CD14-positive monocyte (primary cell): Measurements from ENCODE around the gene TJP1. TPM values are rescaled to one million over a fixed set of nuclear protein-coding genes. Genes with fewer than 3 reads are reported as not detected.

Experiments
- DNase-seq, 3 donors: peaks; one replicate each; pipeline ENCODE4 v3.0.0-alpha.2; 2011 to 2022
- H2AFZ ChIP-seq: 2 replicates; pipeline ENCODE4 v1.6.0; 2012; ENCODE audit warnings: mild to moderate bottlenecking, low read depth, low read length, inconsistent platforms; ENCODE audit not compliant: insufficient read depth, poor library complexity, severe bottlenecking
- H3K27ac ChIP-seq, 2 donors: 1 replicate in 1 of 2; 2 replicates in 1 of 2; pipeline ENCODE4 v1.5.1; 2012 to 2013; ENCODE audit warnings: low read length in 2 of 2, control low read depth in 1 of 2, inconsistent platforms in 1 of 2, low read depth in 1 of 2, mild to moderate bottlenecking in 1 of 2
- H3K27me3 ChIP-seq, 2 donors: one replicate each; pipeline versions ENCODE4 v1.6.0 to v1.6.1; 2011 to 2013; ENCODE audit warnings: low read length in 2 of 2; ENCODE audit not compliant: control insufficient read depth in 2 of 2, insufficient read depth in 2 of 2
- H3K36me3 ChIP-seq, 2 donors: replicated peaks in 1 of 2; 1 replicate in 1 of 2; 2 replicates in 1 of 2; pipeline versions ENCODE4 v1.5.1 to v1.6.1; 2012 to 2013; ENCODE audit warnings: low read length in 2 of 2, control low read depth in 1 of 2, inconsistent platforms in 1 of 2, mild to moderate bottlenecking in 1 of 2; ENCODE audit not compliant: insufficient read depth in 2 of 2, control insufficient read depth in 1 of 2
- H3K4me1 ChIP-seq, 2 donors: 1 replicate in 1 of 2; 2 replicates in 1 of 2; pipeline versions ENCODE4 v1.5.1 to v1.6.1; 2012 to 2013; ENCODE audit warnings: low read length in 2 of 2, control low read depth in 1 of 2, inconsistent platforms in 1 of 2, mild to moderate bottlenecking in 1 of 2, moderate library complexity in 1 of 2; ENCODE audit not compliant: insufficient read depth in 2 of 2, control insufficient read depth in 1 of 2
- H3K4me2 ChIP-seq: replicated peaks from 2 replicates; pipeline ENCODE3; 2012; ENCODE audit warnings: low read length, moderate library complexity, mild to moderate bottlenecking; ENCODE audit not compliant: poor library complexity, severe bottlenecking; ENCODE audit errors: extremely low read depth
- H3K4me3 ChIP-seq, 3 experiments: fragments of 200-600 bp in 1 of 3; sonication (generic) in 1 of 3; replicated peaks in 1 of 3; 1 replicate in 2 of 3; 2 replicates in 1 of 3; pipeline ENCODE4 v1.5.1; 2011 to 2013; ENCODE audit warnings: low read length in 3 of 3, mild to moderate bottlenecking in 3 of 3, control low read depth in 2 of 3, low read depth in 2 of 3, inconsistent platforms in 1 of 3, moderate library complexity in 1 of 3
- H3K79me2 ChIP-seq: 2 replicates; pipeline ENCODE4 v1.6.0; 2012; ENCODE audit warnings: mild to moderate bottlenecking, control low read depth, inconsistent platforms, low read length, moderate library complexity; ENCODE audit not compliant: insufficient read depth
- H3K9ac ChIP-seq: 2 replicates; pipeline ENCODE4 v1.6.0; 2017; ENCODE audit warnings: low read length, mild to moderate bottlenecking; ENCODE audit not compliant: insufficient read depth, poor library complexity, severe bottlenecking
- H3K9me3 ChIP-seq, 2 donors: replicated peaks in 1 of 2; 1 replicate in 1 of 2; 2 replicates in 1 of 2; pipeline versions ENCODE4 v1.5.1 to v1.6.1; 2012 to 2013; ENCODE audit warnings: low read length in 2 of 2, control low read depth in 1 of 2; ENCODE audit not compliant: control insufficient read depth in 1 of 2, insufficient read depth in 1 of 2
- H4K20me1 ChIP-seq: 2 replicates; pipeline ENCODE4 v1.6.0; 2012; ENCODE audit warnings: mild to moderate bottlenecking, low read length, control low read depth, moderate library complexity; ENCODE audit not compliant: insufficient read depth
- H3K27ac Mint-ChIP-seq, 7 donors: one replicate each; pipeline ENCODE4 v1.8.0; 2020; ENCODE audit warnings: mild to moderate bottlenecking in 7 of 7, mixed read lengths in 7 of 7, moderate library complexity in 6 of 7, inconsistent platforms in 2 of 7
- H3K27me3 Mint-ChIP-seq, 3 donors: one replicate each; pipeline ENCODE4 v1.8.0; 2021 to 2022; ENCODE audit warnings: low read depth in 3 of 3, mild to moderate bottlenecking in 3 of 3, mixed read lengths in 3 of 3, moderate library complexity in 3 of 3, inconsistent platforms in 1 of 3
- H3K36me3 Mint-ChIP-seq, 2 donors: one replicate each; pipeline ENCODE4 v1.8.0; 2020; ENCODE audit warnings: mixed read lengths in 2 of 2, inconsistent platforms in 1 of 2, mild to moderate bottlenecking in 1 of 2
- H3K4me1 Mint-ChIP-seq: one replicate; pipeline ENCODE4 v1.8.0; 2020; ENCODE audit warnings: mild to moderate bottlenecking, mixed read lengths
- H3K4me3 Mint-ChIP-seq, 2 donors: one replicate each; pipeline ENCODE4 v1.8.0; 2020; ENCODE audit warnings: mild to moderate bottlenecking in 2 of 2, mixed read lengths in 2 of 2, moderate library complexity in 1 of 2
- H3K9me3 Mint-ChIP-seq, 7 donors: one replicate each; pipeline ENCODE4 v1.8.0; 2020 to 2022; ENCODE audit warnings: mixed read lengths in 7 of 7, mild to moderate bottlenecking in 6 of 7, moderate library complexity in 6 of 7, inconsistent platforms in 2 of 7
- WGBS: methylation state at CpG from one replicate; pipeline ENCODE4 v1.1.5; 2013; ENCODE audit warnings: missing lambda C conversion rate; ENCODE audit not compliant: insufficient coverage; 5-methylcytosine and 5-hydroxymethylcytosine counted together
- intact Hi-C, 2 donors: fragments of 100-400 bp; cut with micrococcal nuclease; formaldehyde crosslinking; loops; one replicate each; pipeline versions ENCODE4 v1.15.0 to v1.15.1; 2023
- polyA plus RNA-seq, 3 donors: library from polyadenylated mRNA; depleted of rRNA in 1 of 3; unstranded in 2 of 3; stranded (reverse) in 1 of 3; fragments of 300-500 nt in 2 of 3; fragments of >200 nt in 1 of 3; fragmentation: Illumina TruSeq in 2 of 3; gene quantifications; 1 replicate in 2 of 3; 2 replicates in 1 of 3; pipeline ENCODE4 v1.2.3, GENCODE V29; 2012 to 2021
- TF ChIP-seq, protein P1 (sequence below): fragments of 200-600 bp; IDR thresholded peaks from one replicate; pipeline ENCODE4 v1.8.0; 2022; ENCODE audit warnings: antibody characterized with exemption, mild to moderate bottlenecking

TJP1 gene
- polyA plus RNA-seq, 3 donors, result not detected

DNA sequence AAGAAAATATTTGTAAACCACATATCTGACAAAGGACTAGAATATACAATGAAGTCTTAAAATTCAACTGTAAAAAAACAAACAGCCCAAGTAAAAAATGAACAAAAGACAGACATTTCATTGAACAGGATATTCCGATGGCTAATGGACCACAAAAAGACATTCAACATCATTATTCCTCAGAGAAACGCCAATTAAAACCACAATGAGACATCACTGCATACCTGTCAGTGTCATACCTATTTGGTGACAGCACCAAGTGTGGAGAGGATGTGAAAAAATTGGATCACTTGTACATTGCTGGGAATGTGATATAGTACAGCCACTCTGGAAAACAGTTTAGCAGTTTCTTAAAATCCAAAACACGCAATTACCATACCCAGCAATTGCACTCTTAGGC lies 29.9 kb upstream of the TJP1 start:
- intact Hi-C loops, result no loop called here
- no CpG with 5 or more reads among the region's 3 CpGs for WGBS
- H3K9ac ChIP-seq, result no peak overlapping the region
- no peak for DNase-seq
- H2AFZ ChIP-seq, result no peak overlapping the region
- no peaks in the 10 kb centered on the region for H3K27me3 ChIP-seq
- H3K36me3 Mint-ChIP-seq, result no peaks in the 10 kb centered on the region
- no peaks in the 10 kb centered on the region for H3K36me3 ChIP-seq
- H3K27ac ChIP-seq, result no peak overlapping the region
- peaks cover 2 to 19% (median 16%) of the 10 kb centered on the region in 7 donors for H3K9me3 Mint-ChIP-seq
- H3K4me3 ChIP-seq, result no peak overlapping the region
- H4K20me1 ChIP-seq, result no peaks in the 10 kb centered on the region
- no peak overlapping the region for H3K4me2 ChIP-seq
- no peaks in the 10 kb centered on the region for H3K4me1 Mint-ChIP-seq
- no peak overlapping the region for H3K27ac Mint-ChIP-seq
- H3K4me1 ChIP-seq, result no peaks in the 10 kb centered on the region
- TF ChIP-seq, protein P1, sequence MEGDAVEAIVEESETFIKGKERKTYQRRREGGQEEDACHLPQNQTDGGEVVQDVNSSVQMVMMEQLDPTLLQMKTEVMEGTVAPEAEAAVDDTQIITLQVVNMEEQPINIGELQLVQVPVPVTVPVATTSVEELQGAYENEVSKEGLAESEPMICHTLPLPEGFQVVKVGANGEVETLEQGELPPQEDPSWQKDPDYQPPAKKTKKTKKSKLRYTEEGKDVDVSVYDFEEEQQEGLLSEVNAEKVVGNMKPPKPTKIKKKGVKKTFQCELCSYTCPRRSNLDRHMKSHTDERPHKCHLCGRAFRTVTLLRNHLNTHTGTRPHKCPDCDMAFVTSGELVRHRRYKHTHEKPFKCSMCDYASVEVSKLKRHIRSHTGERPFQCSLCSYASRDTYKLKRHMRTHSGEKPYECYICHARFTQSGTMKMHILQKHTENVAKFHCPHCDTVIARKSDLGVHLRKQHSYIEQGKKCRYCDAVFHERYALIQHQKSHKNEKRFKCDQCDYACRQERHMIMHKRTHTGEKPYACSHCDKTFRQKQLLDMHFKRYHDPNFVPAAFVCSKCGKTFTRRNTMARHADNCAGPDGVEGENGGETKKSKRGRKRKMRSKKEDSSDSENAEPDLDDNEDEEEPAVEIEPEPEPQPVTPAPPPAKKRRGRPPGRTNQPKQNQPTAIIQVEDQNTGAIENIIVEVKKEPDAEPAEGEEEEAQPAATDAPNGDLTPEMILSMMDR, result no peak
- peaks cover 6 to 19% of the 10 kb centered on the region in 2 donors for H3K9me3 ChIP-seq
- H3K4me3 Mint-ChIP-seq, result no peak overlapping the region
- H3K79me2 ChIP-seq, result no peaks in the 10 kb centered on the region
- H3K27me3 Mint-ChIP-seq, result peaks cover 2 to 6% (median 3%) of the 10 kb centered on the region in 3 donors

DNA sequence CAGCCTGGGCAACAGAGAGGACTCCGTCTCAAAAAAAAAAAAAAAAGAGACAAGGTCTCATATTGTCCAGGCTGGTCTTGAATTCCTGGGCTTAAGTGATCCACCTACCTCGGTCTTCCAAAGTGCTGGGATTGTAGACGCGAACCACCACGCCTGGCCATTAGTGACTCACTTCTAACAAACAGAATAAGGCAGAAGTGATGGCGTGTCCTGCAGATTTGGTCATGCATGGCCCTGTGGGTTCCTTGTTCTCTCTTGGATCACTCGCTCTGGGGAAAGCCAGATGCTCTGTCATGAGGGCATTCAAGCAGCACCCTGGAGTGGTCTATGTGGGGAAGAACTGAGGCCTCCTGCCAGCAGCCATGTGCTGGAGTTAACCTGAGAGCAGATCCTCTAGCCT lies 27.4 kb upstream of the TJP1 start:
- TF ChIP-seq, protein P1, result no peak
- no peak overlapping the region for H3K4me3 ChIP-seq

More for the DNA sequence above, 27.4 kb upstream of the TJP1 start:
- Mint-ChIP-seq H3K4me3 (no peak overlapping the region), H3K36me3 (no peaks in the 10 kb centered on the region), H3K9me3 (peaks cover 4 to 30% (median 24%) of the 10 kb centered on the region in 7 donors), H3K4me1 (no peaks in the 10 kb centered on the region), H3K27ac (no peak overlapping the region), H3K27me3 (peaks cover 3 to 4% (median 3%) of the 10 kb centered on the region in 3 donors)
- Histone ChIP-seq H3K27ac (no peak overlapping the region), H3K9ac (no peak overlapping the region), H3K4me1 (no peaks in the 10 kb centered on the region), H3K79me2 (no peaks in the 10 kb centered on the region), H2AFZ (no peak overlapping the region), H3K9me3 (peaks cover 6 to 19% of the 10 kb centered on the region in 2 donors), H3K4me2 (no peak overlapping the region), H4K20me1 (no peaks in the 10 kb centered on the region), H3K36me3 (no peaks in the 10 kb centered on the region), H3K27me3 (no peaks in the 10 kb centered on the region)
- intact Hi-C loops, result no loop called here
- no peak for DNase-seq
- 87% methylated on average over 7 of the region's 7 CpGs for WGBS
